WTC11 (cell line): ENCODE measurements around the gene REC8.

ENCODE experiments used
- CBFB ChIP-seq: sonication (generic); formaldehyde crosslinking; IDR thresholded peaks from 2 replicates; pipeline ENCODE4 v1.8.1; 2022; ENCODE audit warnings: mild to moderate bottlenecking, low read depth, missing genetic modification reagents
- CREB1 ChIP-seq: sonication (generic); formaldehyde crosslinking; IDR thresholded peaks from 2 replicates; pipeline ENCODE4 v1.8.0; 2023; ENCODE audit warnings: mild to moderate bottlenecking, missing genetic modification reagents
- CTCF ChIP-seq: fragments of 200-600 bp; IDR thresholded peaks from 2 replicates; pipeline ENCODE4 v1.8.0; 2022; ENCODE audit warnings: antibody characterized with exemption
- ETV6 ChIP-seq: sonication (generic); formaldehyde crosslinking; IDR thresholded peaks from 2 replicates; pipeline ENCODE4 v1.8.1; 2022; ENCODE audit warnings: mild to moderate bottlenecking, missing genetic modification reagents
- IRF1 ChIP-seq: sonication (generic); formaldehyde crosslinking; IDR thresholded peaks from 2 replicates; pipeline ENCODE4 v1.8.0; 2023; ENCODE audit warnings: missing genetic modification reagents
- MAX ChIP-seq: sonication (generic); formaldehyde crosslinking; IDR thresholded peaks from 2 replicates; pipeline ENCODE4 v1.8.0; 2022; ENCODE audit warnings: mild to moderate bottlenecking, missing genetic modification reagents
- MLX ChIP-seq: sonication (generic); formaldehyde crosslinking; IDR thresholded peaks from 2 replicates; pipeline ENCODE4 v1.8.1; 2023; ENCODE audit warnings: mild to moderate bottlenecking, missing genetic modification reagents, moderate library complexity
- NFYB ChIP-seq: sonication (generic); formaldehyde crosslinking; conservative IDR thresholded peaks from 2 replicates; pipeline ENCODE4 v1.8.0; 2022; ENCODE audit warnings: low read depth, missing genetic modification reagents
- NR1H2 ChIP-seq: sonication (generic); formaldehyde crosslinking; IDR thresholded peaks from 2 replicates; pipeline ENCODE4 v1.9.0; 2021; ENCODE audit warnings: mild to moderate bottlenecking, moderate library complexity, missing genetic modification reagents
- NR3C1 ChIP-seq: sonication (generic); formaldehyde crosslinking; conservative IDR thresholded peaks from 2 replicates; pipeline ENCODE4 v1.8.1; 2023; ENCODE audit warnings: low read depth, mild to moderate bottlenecking, missing genetic modification reagents
- USF2 ChIP-seq: sonication (generic); formaldehyde crosslinking; IDR thresholded peaks from 2 replicates; pipeline ENCODE4 v1.8.1; 2023; ENCODE audit warnings: mild to moderate bottlenecking, missing genetic modification reagents, moderate library complexity
- ZNF416 ChIP-seq: fragments of 250-450 bp; sonication (Bioruptor Pico); IDR thresholded peaks from 2 replicates; pipeline ENCODE4 v1.9.0; 2021; ENCODE audit warnings: mild to moderate bottlenecking, inconsistent platforms

- TF ChIP-seq ZNF416 (CRISPR knock-in tag) (no peak), NR3C1 (CRISPR knock-in tag) (no peak), CTCF (no peak), CBFB (CRISPR knock-in tag) (no peak), NR1H2 (CRISPR knock-in tag) (no peak), USF2 (CRISPR knock-in tag) (no peak), ETV6 (CRISPR knock-in tag) (no peak), IRF1 (CRISPR knock-in tag) (no peak), CREB1 (CRISPR knock-in tag) (no peak), MLX (CRISPR knock-in tag) (no peak), NFYB (CRISPR knock-in tag) (no peak), MAX (no peak)
Observed at GRCh38 chr14:24185026-24185425, 13.1 kb downstream of the REC8 start.
